K562 (cell line): ENCODE measurements around the gene PACSIN1. TPM values are rescaled to one million over a fixed set of nuclear protein-coding genes. Genes with fewer than 3 reads are reported as not detected.

Source experiments
- ARNT ChIP-seq, 2 experiments: fragments of 450-650 bp; IDR thresholded peaks; 2 replicates each; pipeline ENCODE4 v1.6.1; 2016; ENCODE audit warnings: mild to moderate bottlenecking in 1 of 2
- CCNT2 ChIP-seq: IDR thresholded peaks from 2 replicates; pipeline ENCODE4 v1.6.1; 2011; ENCODE audit warnings: borderline replicate concordance, low read depth, mild to moderate bottlenecking, moderate library complexity, mixed read lengths, low read length; ENCODE audit not compliant: insufficient read length; ENCODE audit errors: extremely low read depth
- CHD2 ChIP-seq: IDR thresholded peaks from 2 replicates; pipeline ENCODE4 v1.6.1; 2011; ENCODE audit warnings: low read depth, low read length
- DIDO1 ChIP-seq: fragments of 450-650 bp; IDR thresholded peaks from 2 replicates; pipeline ENCODE4 v1.6.1; 2016; ENCODE audit warnings: low read depth, missing biosample characterization, missing genetic modification characterization
- E2F6 ChIP-seq, 2 experiments: IDR thresholded peaks; 2 replicates each; pipeline ENCODE4 v1.6.1; 2011; ENCODE audit warnings: borderline replicate concordance in 1 of 2, control low read depth in 1 of 2, low read depth in 1 of 2, low read length in 1 of 2, mild to moderate bottlenecking in 1 of 2, mixed read lengths in 1 of 2, moderate library complexity in 1 of 2; ENCODE audit not compliant: insufficient read depth in 1 of 2, insufficient read length in 1 of 2, poor library complexity in 1 of 2, severe bottlenecking in 1 of 2; ENCODE audit errors: extremely low read depth in 1 of 2
- ELF1 ChIP-seq: fragments of 200-800 bp; sonication (Bioruptor generic); IDR thresholded peaks from 2 replicates; pipeline ENCODE4 v1.6.1; 2016; ENCODE audit warnings: missing genetic modification characterization, missing compliant biosample characterization
- GMEB1 ChIP-seq: fragments of 250-450 bp; sonication (Bioruptor Pico); IDR thresholded peaks from 2 replicates; pipeline ENCODE4 v1.4.0; 2020; ENCODE audit warnings: mild to moderate bottlenecking
- GTF2E2 ChIP-seq: fragments of 200-800 bp; sonication (Bioruptor generic); IDR thresholded peaks from 2 replicates; pipeline ENCODE4 v1.6.1; 2016; ENCODE audit warnings: missing genetic modification characterization, missing compliant biosample characterization
- OTX1 ChIP-seq: fragments of 450-650 bp; formaldehyde crosslinking; IDR thresholded peaks from 2 replicates; pipeline ENCODE4 v1.4.0; 2022; ENCODE audit warnings: mild to moderate bottlenecking
- PBX2 ChIP-seq, 2 experiments: IDR thresholded peaks in 1 of 2; conservative IDR thresholded peaks in 1 of 2; 2 replicates each; pipeline ENCODE4 v1.6.1; 2016; ENCODE audit warnings: low read depth in 2 of 2, mild to moderate bottlenecking in 1 of 2, missing compliant biosample characterization in 1 of 2, missing genetic modification characterization in 1 of 2, moderate library complexity in 1 of 2
- U2AF2 ChIP-seq: fragments of 200-400 bp; formaldehyde crosslinking; optimal IDR thresholded peaks from 2 replicates; pipeline ENCODE3; 2017; ENCODE audit warnings: low read depth, mild to moderate bottlenecking, low read length
- ZBTB11 ChIP-seq, 3 experiments: fragments of 200-800 bp in 1 of 3; fragments of 250-450 bp in 1 of 3; fragments of 450-650 bp in 1 of 3; sonication (Bioruptor Pico) in 1 of 3; sonication (Bioruptor generic) in 1 of 3; formaldehyde crosslinking in 1 of 3; IDR thresholded peaks; 2 replicates each; pipeline versions ENCODE4 v1.6.1 to v1.8.0; 2016 to 2022; ENCODE audit warnings: mild to moderate bottlenecking in 2 of 3, missing genetic modification characterization in 2 of 3, missing compliant biosample characterization in 1 of 3, moderate library complexity in 1 of 3
- ZNF740 ChIP-seq, 3 experiments: fragments of 200-800 bp in 1 of 3; sonication (Bioruptor generic) in 1 of 3; sonication (generic) in 1 of 3; formaldehyde crosslinking in 1 of 3; IDR thresholded peaks; 2 replicates each; pipeline versions ENCODE4 v1.6.1 to v1.8.0; 2016 to 2022; ENCODE audit warnings: mild to moderate bottlenecking in 2 of 3, missing compliant biosample characterization in 2 of 3, missing genetic modification characterization in 2 of 3, missing genetic modification reagents in 1 of 3
- polyA plus RNA-seq, 8 experiments: library from polyadenylated mRNA; depleted of rRNA in 4 of 8; stranded (reverse) in 5 of 8; unstranded in 3 of 8; fragments of >200 nt; fragmentation: Nextera tagmentation in 2 of 8; fragmentation: Illumina TruSeq in 1 of 8; extraction: Ambion mirVana in 2 of 8; extraction: Trizol in 1 of 8; gene quantifications; 2 replicates each; pipeline versions ENCODE4 v1.2.1 to v1.2.3, GENCODE V29; 2011 to 2014; ENCODE audit warnings: inconsistent platforms in 1 of 8, missing spikeins in 1 of 8
- total RNA-seq, 7 experiments: library from RNA; depleted of rRNA in 6 of 7; stranded (reverse); fragments of >200 nt in 6 of 7; fragmentation: Illumina TruSeq in 2 of 7; extraction: Trizol in 2 of 7; gene quantifications; 2 replicates each; pipeline versions ENCODE4 v1.2.1 to v1.2.3, GENCODE V29; 2011 to 2021; ENCODE audit warnings: low replicate concordance in 1 of 7

PACSIN1 gene
- total and polyA plus RNA-seq, 9 of the 15 experiments (the other 6 are each of a cell fraction or from before 2014, with no cell fraction given): 0.01 to 1.7 (median 0.45) TPM

- TF ChIP-seq GMEB1 (CRISPR knock-in tag): peak; percentile 63
- no peak for TF ChIP-seq OTX1 (CRISPR knock-in tag)
- peak; percentile 91 for TF ChIP-seq ELF1 (tag)
- no peak for TF ChIP-seq PBX2 (CRISPR knock-in tag; IDR thresholded peaks at IDR 0.05; ENCODE audit: low read depth)
- 0 out of 2 replicates have a peak, but pooled peaks have one; percentile 35 for TF ChIP-seq PBX2 (tag; conservative IDR thresholded peaks at IDR 0.05; ENCODE audit: low read depth)
- no peak for TF ChIP-seq U2AF2
- TF ChIP-seq ARNT (IDR thresholded peaks at IDR 0.05): no peak
- TF ChIP-seq GTF2E2 (tag): peak; percentile 95
- peak; percentile 47 to 78 for TF ChIP-seq E2F6 (IDR thresholded peaks at IDR 0.05; ENCODE audit: borderline replicate concordance in 1 of 2, extremely low read depth in 1 of 2, insufficient read depth in 1 of 2, insufficient read length in 1 of 2, low read depth in 1 of 2, low read length in 1 of 2, poor library complexity in 1 of 2, severe bottlenecking in 1 of 2)
- peak; percentile 33; the same call in 1 of the 2 replicates for TF ChIP-seq CHD2
- TF ChIP-seq ZBTB11 (CRISPR knock-in tag; IDR thresholded peaks at IDR 0.05): peak in 2 of 3 experiments; percentile 26 to 75; a peak in 2 of 6 replicates
- no peak for TF ChIP-seq DIDO1
- peak; percentile 44; the same call in 1 of the 2 replicates for TF ChIP-seq ZNF740 (CRISPR knock-in tag; IDR thresholded peaks at IDR 0.05)
- no peak for TF ChIP-seq ZNF740 (tag; IDR thresholded peaks at IDR 0.05)
- peak; percentile 61 for TF ChIP-seq CCNT2
Observed at GRCh38 chr6:34425498-34426410, 40.1 kb upstream of the PACSIN1 start, which contains the start of gene RPS10 (continued).
